ENCODE measurements around the gene ZNF276. TPM values are rescaled to one million over a fixed set of nuclear protein-coding genes. Genes with fewer than 3 reads are reported as not detected.
"Not testable (repeated sequence)": the region's sequence is repeated elsewhere in the genome, so short reads cannot be mapped to it uniquely, and the experiment has no call there.

Gene ZNF276
- total RNA-seq, 1 experiment from 2014 or later, result 4.5 TPM

GRCh38 chr16:89739383-89739782 is 18.0 kb downstream of the ZNF276 start:
- no peaks in the 10 kb centered on the region for H3K27me3 ChIP-seq
- no peak for DNase-seq
- no peaks in the 10 kb centered on the region for H3K9me3 ChIP-seq
- H3K4me3 ChIP-seq, result no peak overlapping the region
- H3K36me3 ChIP-seq, result peaks cover 22% of the 10 kb centered on the region

GRCh38 chr16:89741342-89742014 is 20.1 kb downstream of the ZNF276 start:
- H3K4me3 ChIP-seq, result no peak overlapping the region
- no peaks in the 10 kb centered on the region for H3K27me3 ChIP-seq
- peaks cover 13% of the 10 kb centered on the region for H3K36me3 ChIP-seq
- no peak for DNase-seq
- H3K9me3 ChIP-seq, result no peaks in the 10 kb centered on the region

DNA sequence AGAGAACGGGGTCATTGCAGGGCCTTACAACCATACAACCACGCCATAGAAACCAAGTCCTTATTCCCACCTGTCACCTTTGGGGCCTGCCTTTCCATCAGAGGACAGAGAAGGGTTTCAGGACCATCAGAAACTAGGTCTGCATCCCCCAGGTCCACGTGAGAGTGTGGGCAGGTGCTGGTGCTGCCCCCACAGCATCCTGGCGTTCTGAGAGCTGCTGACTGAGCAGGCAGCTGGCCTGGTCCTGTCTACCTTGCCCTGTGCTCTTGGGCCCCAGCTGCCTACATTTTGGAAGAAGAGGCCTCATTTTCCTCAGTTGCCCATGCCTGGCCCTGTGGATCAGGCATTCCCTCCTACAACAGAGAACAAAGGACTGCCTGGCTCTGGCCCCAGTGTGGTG is 21.6 kb downstream of the ZNF276 start:
- H3K4me3 ChIP-seq, result no peak overlapping the region
- peaks cover 17% of the 10 kb centered on the region for H3K36me3 ChIP-seq
- DNase-seq, result no peak

DNA sequence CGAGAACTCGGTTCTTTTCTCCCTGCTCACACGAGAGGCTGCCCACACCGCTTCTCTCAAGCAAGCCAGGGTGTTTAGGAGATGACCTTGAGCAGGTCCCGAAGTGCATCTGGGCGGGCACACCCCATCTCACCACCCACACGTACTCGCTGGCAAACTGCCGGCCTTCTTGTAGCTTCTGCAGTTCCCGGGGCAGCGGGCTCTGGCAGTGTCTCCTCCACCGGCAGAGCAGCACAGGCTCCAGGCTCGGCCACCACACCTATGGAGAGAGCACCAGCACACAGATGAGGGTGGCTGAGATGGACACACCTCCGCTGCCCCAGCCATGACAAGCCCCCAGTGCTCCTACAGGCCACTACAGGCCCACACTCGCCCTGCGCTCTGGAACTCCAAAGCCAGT is 23.5 kb downstream of the ZNF276 start:
- H3K27me3 ChIP-seq, result no peaks in the 10 kb centered on the region
- peaks cover 18% of the 10 kb centered on the region for H3K36me3 ChIP-seq
- no peaks in the 10 kb centered on the region for H3K9me3 ChIP-seq
- no peak overlapping the region for H3K4me3 ChIP-seq
- DNase-seq, result no peak

More for the DNA sequence above, 21.6 kb downstream of the ZNF276 start:
- Histone ChIP-seq H3K27me3 (no peaks in the 10 kb centered on the region), H3K9me3 (no peaks in the 10 kb centered on the region)

GRCh38 chr16:89746043-89746442 is 24.7 kb downstream of the ZNF276 start:
- H3K9me3 ChIP-seq, result no peaks in the 10 kb centered on the region
- no peaks in the 10 kb centered on the region for H3K27me3 ChIP-seq
- DNase-seq, result no peak
- H3K4me3 ChIP-seq, result no peak overlapping the region
- peaks cover 18% of the 10 kb centered on the region for H3K36me3 ChIP-seq

- no peak overlapping the region for H3K4me3 ChIP-seq
- DNase-seq, result no peak
- no peaks in the 10 kb centered on the region for H3K9me3 ChIP-seq
- no peaks in the 10 kb centered on the region for H3K27me3 ChIP-seq
- H3K36me3 ChIP-seq, result peaks cover 18% of the 10 kb centered on the region
These were observed 26.7 kb downstream of the ZNF276 start for GRCh38 chr16:89748076-89748475.

GRCh38 chr16:89748921-89749320 is 27.6 kb downstream of the ZNF276 start:
- H3K4me3 ChIP-seq, result no peak overlapping the region
- peaks cover 16% of the 10 kb centered on the region for H3K36me3 ChIP-seq
- no peak for DNase-seq
- H3K27me3 ChIP-seq, result no peaks in the 10 kb centered on the region
- H3K9me3 ChIP-seq, result no peaks in the 10 kb centered on the region

DNA sequence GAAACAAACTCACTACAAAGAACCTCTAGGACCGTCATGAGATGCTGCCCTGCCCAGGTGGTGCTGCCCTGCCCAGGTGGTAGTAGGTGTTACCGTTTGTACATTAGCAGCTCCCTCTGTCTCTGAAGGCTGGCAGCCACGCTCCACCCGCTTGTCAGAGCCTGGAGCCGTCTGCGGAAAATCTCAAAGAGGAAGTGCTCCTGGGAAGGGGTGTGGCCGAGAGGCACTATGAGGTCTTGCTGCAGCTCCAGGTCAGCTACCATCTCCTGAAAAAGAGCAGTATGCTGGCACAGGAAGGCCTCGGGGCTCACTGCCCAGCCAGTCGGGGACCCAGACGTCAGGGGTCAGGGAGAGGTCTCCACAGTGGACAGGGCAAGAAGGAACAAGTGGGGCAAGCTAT is 28.3 kb downstream of the ZNF276 start:
- peaks cover 14% of the 10 kb centered on the region for H3K36me3 ChIP-seq
- no peaks in the 10 kb centered on the region for H3K9me3 ChIP-seq
- DNase-seq, result no peak
- no peaks in the 10 kb centered on the region for H3K27me3 ChIP-seq
- no peak overlapping the region for H3K4me3 ChIP-seq

- peaks cover 11% of the 10 kb centered on the region for H3K36me3 ChIP-seq
- H3K9me3 ChIP-seq, result no peaks in the 10 kb centered on the region
- no peak for DNase-seq
- H3K27me3 ChIP-seq, result no peaks in the 10 kb centered on the region
- H3K4me3 ChIP-seq, result no peak overlapping the region
These were observed 38.5 kb downstream of the ZNF276 start for GRCh38 chr16:89759746-89760340.

GRCh38 chr16:89761304-89761922 is 40.1 kb downstream of the ZNF276 start:
- peaks cover 11% of the 10 kb centered on the region for H3K36me3 ChIP-seq
- no peak for DNase-seq
- no peak overlapping the region for H3K4me3 ChIP-seq
- H3K27me3 ChIP-seq, result no peaks in the 10 kb centered on the region
- H3K9me3 ChIP-seq, result no peaks in the 10 kb centered on the region

- no peak for DNase-seq
These were observed 43.4 kb downstream of the ZNF276 start for GRCh38 chr16:89764711-89765201.

DNA sequence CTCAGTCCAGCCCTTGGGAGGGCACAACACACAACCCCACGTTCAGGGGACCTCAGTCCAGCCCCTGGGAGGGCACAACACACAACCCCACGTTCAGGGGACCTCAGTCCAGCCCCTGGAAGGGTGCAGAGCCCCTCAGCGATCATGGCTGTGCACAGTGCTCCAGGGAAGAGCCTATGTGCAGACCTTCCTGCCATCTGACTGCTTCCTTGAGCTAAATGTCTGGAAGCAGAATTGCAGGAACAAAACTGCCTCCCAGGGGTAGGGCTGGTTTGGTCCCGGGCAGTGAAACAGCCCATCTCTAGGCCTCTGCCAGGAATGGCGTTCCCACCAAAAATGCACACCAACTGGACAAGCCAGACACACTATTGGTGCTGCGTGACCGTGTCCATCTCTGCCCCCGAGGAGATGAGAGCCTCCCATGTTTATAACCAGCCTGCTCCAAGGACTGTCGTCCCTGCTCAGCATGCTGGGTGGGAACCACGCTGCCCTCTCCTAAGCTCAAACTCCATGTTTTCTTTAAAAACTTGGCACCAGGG is 44.0 kb downstream of the ZNF276 start:
- Histone ChIP-seq H3K9me3 (no peaks in the 10 kb centered on the region), H3K36me3 (peaks cover 15% of the 10 kb centered on the region), H3K27me3 (no peaks in the 10 kb centered on the region), H3K4me3 (no peak overlapping the region)
- no peak for DNase-seq

More at GRCh38 chr16:89764711-89765201, 43.4 kb downstream of the ZNF276 start:
- H3K27me3 ChIP-seq, result no peaks in the 10 kb centered on the region
- H3K4me3 ChIP-seq, result no peak overlapping the region
- no peaks in the 10 kb centered on the region for H3K9me3 ChIP-seq
- peaks cover 15% of the 10 kb centered on the region for H3K36me3 ChIP-seq

DNA sequence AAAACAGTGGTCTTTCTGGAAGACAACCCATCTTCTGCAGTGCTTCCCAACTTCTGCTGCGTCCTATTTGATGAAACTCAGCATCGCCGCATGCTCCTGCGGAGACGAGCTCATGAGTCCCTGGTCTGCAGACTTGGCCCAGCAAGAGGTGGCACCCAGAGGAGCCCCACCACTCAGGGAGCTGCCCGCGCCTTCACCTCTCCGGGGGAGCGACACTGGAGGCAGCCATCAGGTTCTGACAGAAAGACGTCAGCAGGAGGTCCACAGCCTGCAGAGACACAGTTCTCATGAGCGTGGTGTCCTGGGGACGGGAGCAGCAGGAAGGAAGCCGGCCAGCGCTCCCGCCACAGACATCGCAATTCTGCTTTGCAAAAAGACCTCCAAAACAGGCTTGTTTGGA is 49.0 kb downstream of the ZNF276 start:
- H3K4me3 ChIP-seq, result no peak overlapping the region
- no peaks in the 10 kb centered on the region for H3K27me3 ChIP-seq
- H3K36me3 ChIP-seq, result peaks cover 11% of the 10 kb centered on the region
- no peaks in the 10 kb centered on the region for H3K9me3 ChIP-seq
- no peak for DNase-seq

- DNase-seq, result no peak
- Histone ChIP-seq H3K4me3 (no peak overlapping the region), H3K36me3 (peaks cover 7% of the 10 kb centered on the region), H3K9me3 (no peaks in the 10 kb centered on the region), H3K27me3 (no peaks in the 10 kb centered on the region)
These were observed 53.9 kb downstream of the ZNF276 start for GRCh38 chr16:89775223-89775622.

GRCh38 chr16:89778211-89778610 is 56.9 kb downstream of the ZNF276 start:
- H3K4me3 ChIP-seq, H3K27me3 ChIP-seq, H3K36me3 ChIP-seq, H3K9me3 ChIP-seq, DNase-seq: not testable (repeated sequence)

DNA sequence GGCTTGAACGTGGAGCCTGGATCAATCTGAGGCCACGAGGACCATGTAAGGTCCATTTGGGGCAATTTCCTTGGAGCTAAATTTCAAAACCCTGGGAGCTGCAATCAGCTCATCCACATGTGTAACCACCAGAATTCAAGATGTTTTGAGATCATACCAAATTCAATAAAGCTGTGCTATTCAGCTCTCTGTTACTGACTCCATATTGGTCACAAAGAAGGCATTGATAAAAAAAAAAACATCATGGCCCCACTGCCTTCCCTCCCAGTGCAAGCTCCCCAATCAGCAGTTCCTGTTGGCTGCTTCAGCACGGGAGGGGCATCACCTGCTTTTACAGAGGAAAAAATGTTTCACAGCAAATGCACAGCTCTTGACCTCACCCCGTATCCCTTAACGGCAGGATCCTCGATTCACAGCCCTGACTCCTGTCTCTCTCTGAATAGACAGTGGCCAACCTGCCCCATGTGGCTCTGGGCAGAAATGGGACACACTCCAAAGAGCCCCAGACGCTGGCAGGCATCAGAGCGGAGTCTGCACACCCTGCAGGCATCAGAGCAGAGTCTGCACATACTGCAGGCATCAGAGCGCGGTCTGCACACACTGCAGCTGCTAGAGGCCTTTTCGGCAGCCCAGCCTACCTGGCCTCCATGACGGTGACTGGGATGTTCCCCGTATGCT is 58.0 kb downstream of the ZNF276 start:
- no peak overlapping the region for H3K4me3 ChIP-seq
- DNase-seq, result no peak
- peaks cover 4% of the 10 kb centered on the region; the same call in 1 of the 2 replicates for H3K36me3 ChIP-seq

DNA sequence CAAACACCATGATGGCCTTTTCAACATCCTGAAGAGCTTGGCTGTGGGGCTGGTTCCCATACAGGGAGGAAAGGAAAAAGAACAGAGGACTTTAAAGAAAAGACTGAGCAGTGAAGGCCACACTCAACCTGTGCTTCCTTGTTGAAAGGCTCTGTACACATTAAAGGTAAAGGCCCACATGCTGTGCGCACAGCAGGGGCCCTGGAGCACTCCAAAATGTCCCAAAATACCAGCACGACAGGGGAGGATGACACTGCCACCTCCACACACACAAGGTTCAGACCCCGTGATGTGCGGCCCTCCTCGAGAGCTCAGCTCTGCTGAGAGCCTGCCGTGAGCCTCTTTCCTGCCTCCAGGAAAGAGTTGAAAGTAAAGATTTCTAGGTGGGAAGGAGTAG is 58.6 kb downstream of the ZNF276 start:
- Histone ChIP-seq H3K4me3 (no peak overlapping the region), H3K36me3 (peaks cover 4% of the 10 kb centered on the region; the same call in 1 of the 2 replicates), H3K27me3 (no peaks in the 10 kb centered on the region), H3K9me3 (no peaks in the 10 kb centered on the region)
- no peak for DNase-seq

More for the DNA sequence above, 58.0 kb downstream of the ZNF276 start:
- Histone ChIP-seq H3K9me3 (no peaks in the 10 kb centered on the region), H3K27me3 (no peaks in the 10 kb centered on the region)

Data from MG63 (cell line).